Coronary artery (tissue), 2 donors: ENCODE results near the gene TFAP2A.

ENCODE experiments used
- DNase-seq: peaks from one replicate; pipeline ENCODE4 v3.0.0-alpha.2; 2017; ENCODE audit warnings: low spot score
- H3K27ac ChIP-seq, 2 donors: fragments of 200-600 bp; sonication (generic); one replicate each; pipeline ENCODE4 v1.5.1; 2016 to 2019
- H3K4me3 ChIP-seq: fragments of 200-600 bp; sonication (generic); 2 replicates; pipeline ENCODE4 v1.5.1; 2016; ENCODE audit warnings: mild to moderate bottlenecking, moderate library complexity
- TF ChIP-seq, protein P1 (sequence below): fragments of 200-600 bp; sonication (generic); IDR thresholded peaks from one replicate; pipeline ENCODE4 v1.5.1; 2019; ENCODE audit warnings: antibody characterized with exemption

Gene TFAP2A

DNA sequence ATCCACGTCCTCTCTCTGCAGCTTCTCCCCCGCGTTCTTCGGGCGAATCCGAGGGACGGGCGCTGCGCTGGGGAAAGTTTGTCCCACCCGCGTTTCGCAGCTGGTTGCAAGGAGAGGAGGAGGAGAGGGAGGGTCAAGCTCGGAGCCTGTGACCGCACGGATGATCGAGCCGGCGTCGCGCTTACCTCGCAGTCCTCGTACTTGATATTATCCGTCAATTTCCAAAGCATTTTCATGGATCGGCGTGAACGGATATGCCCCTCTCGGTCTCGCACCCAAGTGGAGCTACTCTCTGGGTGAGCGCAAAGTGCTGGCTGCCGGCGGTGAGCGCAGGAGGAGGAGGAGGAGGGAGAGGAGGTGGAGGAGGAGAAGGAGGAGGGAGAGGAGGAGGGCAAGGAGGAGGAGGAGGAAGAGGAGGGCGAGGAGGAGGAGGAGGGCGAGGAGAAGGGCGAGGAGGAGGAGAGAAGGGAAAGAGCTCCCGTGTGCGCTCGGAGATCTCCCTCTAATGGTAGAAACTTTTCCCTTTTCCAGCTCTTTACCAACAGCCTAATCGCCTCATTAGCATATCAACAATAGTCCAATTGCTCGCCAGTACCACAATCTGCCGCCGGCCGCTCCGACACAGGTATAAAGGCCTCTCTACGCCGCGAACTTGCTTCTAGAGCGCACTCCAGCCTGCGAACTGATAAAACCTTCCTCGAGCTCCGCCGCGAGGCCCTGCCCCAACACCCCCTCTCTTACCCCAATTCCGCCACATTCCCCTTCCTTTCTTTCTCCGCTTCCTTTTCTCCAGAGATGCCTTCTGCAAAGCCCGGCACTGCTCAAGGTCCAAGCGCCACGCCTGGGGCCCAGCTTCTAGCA is at the start of gene TFAP2A:
Gene TFAP2A, minus strand, starts transcription at position 319 of the 861 bp plus-strand sequence. Its CDS starts 83 bp downstream, at position 236.
- peak within 1 kb of the TSS; percentile 54 for H3K4me3 ChIP-seq
- no peak within 1 kb of the TSS for H3K27ac ChIP-seq
- no peak for DNase-seq
- TF ChIP-seq, protein P1, sequence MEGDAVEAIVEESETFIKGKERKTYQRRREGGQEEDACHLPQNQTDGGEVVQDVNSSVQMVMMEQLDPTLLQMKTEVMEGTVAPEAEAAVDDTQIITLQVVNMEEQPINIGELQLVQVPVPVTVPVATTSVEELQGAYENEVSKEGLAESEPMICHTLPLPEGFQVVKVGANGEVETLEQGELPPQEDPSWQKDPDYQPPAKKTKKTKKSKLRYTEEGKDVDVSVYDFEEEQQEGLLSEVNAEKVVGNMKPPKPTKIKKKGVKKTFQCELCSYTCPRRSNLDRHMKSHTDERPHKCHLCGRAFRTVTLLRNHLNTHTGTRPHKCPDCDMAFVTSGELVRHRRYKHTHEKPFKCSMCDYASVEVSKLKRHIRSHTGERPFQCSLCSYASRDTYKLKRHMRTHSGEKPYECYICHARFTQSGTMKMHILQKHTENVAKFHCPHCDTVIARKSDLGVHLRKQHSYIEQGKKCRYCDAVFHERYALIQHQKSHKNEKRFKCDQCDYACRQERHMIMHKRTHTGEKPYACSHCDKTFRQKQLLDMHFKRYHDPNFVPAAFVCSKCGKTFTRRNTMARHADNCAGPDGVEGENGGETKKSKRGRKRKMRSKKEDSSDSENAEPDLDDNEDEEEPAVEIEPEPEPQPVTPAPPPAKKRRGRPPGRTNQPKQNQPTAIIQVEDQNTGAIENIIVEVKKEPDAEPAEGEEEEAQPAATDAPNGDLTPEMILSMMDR = no peak

DNA sequence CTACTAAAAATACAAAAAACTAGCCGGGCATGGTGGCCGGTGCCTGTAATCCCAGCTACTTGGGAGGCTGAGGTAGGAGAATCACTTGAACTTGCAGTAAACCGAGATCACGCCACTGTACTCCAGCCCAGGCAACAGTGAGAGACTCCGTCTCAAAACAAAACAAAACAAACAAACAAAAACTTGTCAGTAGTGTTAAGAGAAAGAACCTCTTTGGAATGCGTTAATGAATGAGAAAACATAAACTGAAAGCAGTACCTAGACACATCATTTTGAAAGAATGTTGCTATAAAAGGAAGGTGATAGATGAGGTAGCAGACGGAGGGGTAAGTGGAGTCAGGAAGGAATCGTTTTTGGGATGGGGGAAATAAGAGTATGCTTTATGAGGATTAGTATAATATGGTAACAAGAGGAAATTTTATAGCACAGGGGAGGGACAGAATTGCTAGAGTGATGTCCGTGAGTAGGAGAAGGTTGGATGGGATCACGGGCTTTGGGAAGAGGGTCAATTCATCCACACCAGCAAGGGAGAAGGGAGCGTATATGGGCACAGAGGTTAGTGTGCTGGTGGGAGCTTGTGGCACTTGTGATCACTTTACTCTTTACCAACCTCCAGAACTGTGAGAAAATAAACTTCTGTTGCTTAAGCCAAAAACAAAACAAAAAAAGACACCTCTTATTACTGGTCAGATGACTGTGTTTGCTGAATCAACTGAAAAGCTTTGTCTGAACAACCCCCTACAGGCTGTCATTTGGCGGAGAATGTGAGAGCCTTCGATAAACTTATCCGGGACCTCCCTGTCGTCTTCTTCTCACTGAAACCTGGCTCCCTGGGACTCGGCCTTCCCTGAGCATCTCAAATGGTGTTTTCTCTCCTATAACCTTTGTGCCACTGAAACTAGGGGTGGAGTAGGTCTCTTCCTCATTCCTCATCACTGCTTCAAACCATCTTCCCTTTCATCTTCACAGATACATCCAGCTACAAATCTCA is 48.9 kb upstream of the TFAP2A start:
- Histone ChIP-seq H3K27ac (no peak overlapping the region), H3K4me3 (no peak overlapping the region)
- no peak for DNase-seq
- TF ChIP-seq, protein P1 = no peak

DNA sequence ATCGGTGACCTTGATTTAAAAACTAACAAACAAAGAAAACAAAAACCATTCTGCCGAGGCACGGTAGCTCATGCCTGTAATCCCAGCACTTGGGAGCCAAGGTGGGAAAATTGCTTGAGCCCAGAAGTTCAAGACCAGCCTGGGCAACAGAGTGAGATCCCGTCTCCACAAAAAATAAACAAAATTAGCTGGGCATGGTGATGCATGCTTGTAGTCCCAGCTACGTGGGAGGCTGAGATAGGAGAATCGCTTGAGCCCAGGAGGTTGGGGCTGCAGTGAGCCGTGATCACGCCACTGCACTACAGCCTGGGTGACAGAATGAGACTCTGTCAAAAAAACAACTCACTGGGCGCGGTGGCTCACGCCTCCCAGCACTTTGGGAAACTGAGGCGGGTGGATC is 48.2 kb upstream of the TFAP2A start:
- DNase-seq = no peak
- Histone ChIP-seq H3K27ac (no peak overlapping the region), H3K4me3 (no peak overlapping the region)
- TF ChIP-seq, protein P1 = no peak

DNA sequence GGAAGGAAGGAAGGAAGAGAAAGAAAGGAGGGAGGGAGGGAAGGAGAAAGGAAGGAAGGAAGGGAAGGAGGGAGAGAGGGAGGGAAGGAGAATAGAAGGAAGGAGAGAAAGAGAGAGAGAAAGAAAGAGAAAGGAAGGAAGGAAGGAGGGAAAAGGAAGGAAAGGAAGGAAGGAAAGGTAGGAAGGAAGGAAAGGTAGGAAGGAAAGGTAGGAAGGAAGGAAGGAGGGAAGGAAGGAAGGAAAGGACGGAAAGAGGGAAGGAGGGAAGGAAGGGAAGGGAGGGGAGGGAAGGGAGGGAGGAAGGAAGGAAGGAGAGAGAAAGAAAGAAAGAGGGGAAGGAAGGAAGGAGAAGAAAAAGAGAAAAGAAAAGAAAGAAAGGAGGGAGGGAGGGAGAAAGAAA is 47.0 kb upstream of the TFAP2A start:
- Histone ChIP-seq H3K27ac (no peak overlapping the region), H3K4me3 (no peak overlapping the region)
- TF ChIP-seq, protein P1 = no peak
- no peak for DNase-seq

DNA sequence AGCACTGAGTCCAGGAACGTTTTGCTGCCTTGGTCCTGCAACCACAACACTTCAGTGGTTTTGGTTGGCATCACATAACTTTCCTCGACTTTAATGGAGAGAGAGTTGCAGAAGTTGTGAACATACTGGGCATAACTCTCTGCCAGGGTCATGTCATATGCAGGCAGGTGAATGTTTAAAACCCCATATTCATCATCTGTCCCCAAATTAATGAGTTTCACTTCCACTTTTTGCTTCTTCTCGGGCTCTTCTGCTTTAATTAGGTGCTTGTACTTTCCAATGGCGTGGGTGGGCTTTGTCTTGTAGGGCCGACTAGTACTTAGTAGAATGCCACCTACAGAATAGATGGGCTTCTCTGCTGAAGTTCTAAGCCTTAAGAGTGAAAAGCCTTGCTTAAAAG is 45.2 kb upstream of the TFAP2A start:
- Histone ChIP-seq H3K27ac (no peak overlapping the region), H3K4me3 (no peak overlapping the region)
- no peak for DNase-seq
- TF ChIP-seq, protein P1 = no peak

DNA sequence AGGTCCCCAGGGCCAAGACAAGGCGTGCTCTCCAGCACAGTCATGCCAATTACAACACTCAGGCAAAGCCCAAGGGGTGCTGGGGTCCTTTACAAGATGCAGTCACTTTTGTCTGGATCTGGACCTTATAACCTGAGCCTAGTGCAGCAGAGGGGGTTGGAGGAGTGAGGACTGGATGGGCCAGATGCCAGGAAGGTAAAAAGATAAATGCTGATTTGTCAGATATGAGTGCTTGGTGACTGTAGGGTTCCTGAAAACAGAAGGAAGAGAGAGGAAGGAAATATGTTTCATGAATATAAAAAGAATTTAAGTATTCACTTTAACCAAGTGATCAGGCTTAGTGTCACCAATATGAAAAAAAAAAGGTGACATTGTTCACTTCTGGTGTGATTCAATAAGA is 43.4 kb upstream of the TFAP2A start:
- DNase-seq = no peak
- Histone ChIP-seq H3K27ac (no peak overlapping the region), H3K4me3 (no peak overlapping the region)
- TF ChIP-seq, protein P1 = no peak
